ENCODE results near the gene WDR64. TPM values are rescaled to one million over a fixed set of nuclear protein-coding genes. Genes with fewer than 3 reads are reported as not detected.

WDR64 gene
- total and polyA plus RNA-seq, 2 of the 4 experiments (the other 2 are of a cell fraction) = not detected

Other genes starting within 250 kb of the WDR64 start
- gene FH, start 132.5 kb upstream of the WDR64 start, total RNA-seq (2012; rRNA removed) = 78.7 and 101 TPM in 2 replicates
- gene FH, start 132.5 kb upstream of the WDR64 start, polyA plus RNA-seq (2012; rRNA removed) = 69.3 and 75.5 TPM in 2 replicates
- not detected in 2 replicates for gene KMO, start 119.9 kb upstream of the WDR64 start, total RNA-seq (2012; rRNA removed)
- not detected in 2 replicates for gene KMO, start 119.9 kb upstream of the WDR64 start, polyA plus RNA-seq (2012; rRNA removed)
- gene CHML, start 11.9 kb upstream of the WDR64 start, total RNA-seq (2012; rRNA removed) = 25.6 and 34.2 TPM in 2 replicates
- gene CHML, start 11.9 kb upstream of the WDR64 start, polyA plus RNA-seq (2012; rRNA removed) = 5.3 and 5.6 TPM in 2 replicates
- 21.1 and 21.9 TPM in 2 replicates for gene OPN3, start 11.9 kb upstream of the WDR64 start, total RNA-seq (2012; rRNA removed)
- gene OPN3, start 11.9 kb upstream of the WDR64 start, polyA plus RNA-seq (2012; rRNA removed) = 11.0 and 16.4 TPM in 2 replicates
- gene EXO1, start 195.9 kb downstream of the WDR64 start, total RNA-seq (2012; rRNA removed) = 12.9 and 18.9 TPM in 2 replicates
- 3.9 and 5.1 TPM in 2 replicates for gene EXO1, start 195.9 kb downstream of the WDR64 start, polyA plus RNA-seq (2012; rRNA removed)